Measurements from ENCODE around the gene RASSF8. TPM values are rescaled to one million over a fixed set of nuclear protein-coding genes. Genes with fewer than 3 reads are reported as not detected.

RASSF8 gene
- total and polyA plus RNA-seq, 2 of the 8 experiments (the other 6 are each of a cell fraction or from before 2014, with no cell fraction given): 6.4 to 46.7 TPM

DNA sequence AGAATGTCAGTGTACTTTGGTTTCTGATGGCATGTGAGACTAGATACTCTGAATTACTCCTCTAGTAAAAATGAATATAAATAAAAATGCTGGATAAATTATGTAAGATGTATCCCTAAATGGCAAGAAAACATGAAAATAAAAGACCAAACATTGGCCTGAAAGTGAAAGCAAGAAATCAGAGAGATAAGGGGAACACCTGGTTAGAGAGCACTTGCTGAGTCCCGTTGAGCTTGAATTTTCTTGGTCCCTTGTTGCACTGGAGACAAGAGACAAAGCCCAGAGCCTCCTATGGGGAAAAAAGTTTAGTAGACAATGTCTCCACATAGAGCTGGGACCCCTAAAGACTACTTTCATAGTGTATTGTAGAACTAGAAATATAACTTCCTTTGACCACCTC lies 23.9 kb downstream of the RASSF8 start:
- H3K79me2 ChIP-seq (ENCODE audit: control insufficient read depth in 1 of 2, insufficient read depth in 2 of 2, low read length in 2 of 2): peaks cover 3 to 96% of the 10 kb centered on the region in 2 experiments
- no peak overlapping the region for H2BK15ac ChIP-seq (ENCODE audit: low read length)
- no peak overlapping the region for H3K14ac ChIP-seq (ENCODE audit: insufficient read length)
- 13% methylated on average over 1 of the region's 1 CpG; no CpG with 5 or more reads in 1 of the 2 experiments for WGBS, 2 experiments (ENCODE audit: extremely low coverage in 1 of 2, insufficient coverage in 1 of 2, insufficient read length in 1 of 2, insufficient replicate concordance in 2 of 2, low coverage in 1 of 2, low lambda C conversion rate in 2 of 2, missing lambda C conversion rate in 1 of 2)
- H3K27me3 ChIP-seq (replicated peaks in 1 of 4; ENCODE audit: control insufficient read depth in 3 of 4, extremely low read depth in 1 of 4, insufficient read depth in 3 of 4, low read length in 3 of 4): no peaks in the 10 kb centered on the region
- H3K18ac ChIP-seq (ENCODE audit: extremely low read depth, low read length): no peak overlapping the region
- H3K4me3 ChIP-seq (ENCODE audit: extremely low read depth in 1 of 4, insufficient read depth in 2 of 4, low read depth in 3 of 4, low read length in 4 of 4): no peak overlapping the region
- H2AFZ ChIP-seq (ENCODE audit: low read length): no peak overlapping the region
- no peak overlapping the region for H2AK5ac ChIP-seq (ENCODE audit: low read depth, low read length)
- H3K4ac ChIP-seq (replicated peaks; ENCODE audit: insufficient read length, low read depth, low read length): no peak overlapping the region
- no peak overlapping the region for H2BK5ac ChIP-seq (ENCODE audit: low read depth, low read length)
- no peaks in the 10 kb centered on the region for H3K23me2 ChIP-seq (ENCODE audit: low read depth, low read length)
- no peak overlapping the region for H3K56ac ChIP-seq (replicated peaks; ENCODE audit: insufficient read length, low read depth, low read length)
- no peak overlapping the region for H2BK120ac ChIP-seq (replicated peaks; ENCODE audit: low read depth, low read length)
- no peak overlapping the region for H3K4me2 ChIP-seq (ENCODE audit: insufficient read depth in 1 of 2, low read depth in 2 of 2, low read length in 2 of 2)
- ChIA-PET POLR2A (ENCODE audit: partially characterized antibody) (interaction anchor here (1.1 kb wide), 1 partner anchor 22 kb away, joined by 3 read pairs; no protein-coding TSS in a partner anchor), CTCF (ENCODE audit: partially characterized antibody) (interaction anchor here (0.9 to 1.5 kb wide), 3 partner anchors 10 to 25 kb away, joined by 3 to 6 read pairs (median 3); no protein-coding TSS in a partner anchor)
- no peak for FAIRE-seq
- H3K36me3 ChIP-seq (ENCODE audit: control insufficient read depth in 2 of 4, insufficient read depth in 4 of 4, low read length in 3 of 4): no peaks in the 10 kb centered on the region
- H2BK20ac ChIP-seq (ENCODE audit: low read length): no peak overlapping the region
- no peak overlapping the region for H3K23ac ChIP-seq (ENCODE audit: insufficient read length)
- H4K5ac ChIP-seq (ENCODE audit: insufficient read length, low read depth, low read length): no peak overlapping the region
- no peak overlapping the region for H4K91ac ChIP-seq (replicated peaks; ENCODE audit: insufficient read length, low read length)
- peaks cover 0 to 2% of the 10 kb centered on the region in 2 experiments for H4K20me1 ChIP-seq (replicated peaks in 1 of 2; ENCODE audit: control insufficient read depth in 1 of 2, insufficient read depth in 2 of 2, low read length in 2 of 2)
- no peak overlapping the region for H2BK12ac ChIP-seq (ENCODE audit: low read depth, low read length)
- H3K4me1 ChIP-seq (replicated peaks in 1 of 4; ENCODE audit: control insufficient read depth in 3 of 4, insufficient read depth in 4 of 4, low read length in 3 of 4): peaks cover 2 to 19% (median 13%) of the 10 kb centered on the region in 4 experiments; a peak in 5 of 7 replicates
- no peak overlapping the region for H3K9ac ChIP-seq (replicated peaks in 1 of 4; ENCODE audit: extremely low read depth in 1 of 4, low read depth in 3 of 4, low read length in 3 of 4)
- no peak overlapping the region for H4K8ac ChIP-seq (ENCODE audit: extremely low read depth, insufficient read depth, low read length)
- DNase-seq (ENCODE audit: low read depth in 1 of 2, low spot score in 2 of 2): no peak
- peaks cover 9% of the 10 kb centered on the region for H3K79me1 ChIP-seq (ENCODE audit: low read depth, low read length)
- no peak overlapping the region for H3K27ac ChIP-seq (ENCODE audit: low read depth, low read length)
- no peaks in the 10 kb centered on the region for H3K9me3 ChIP-seq (ENCODE audit: insufficient read depth in 2 of 2, low read depth in 1 of 2, low read length in 1 of 2)
- TF ChIP-seq CBX5 (IDR thresholded peaks at IDR 0.05; ENCODE audit: low read depth, low read length) (no peak), NANOG (IDR thresholded peaks at IDR 0.05; ENCODE audit: insufficient read depth, low read depth, low read length, poor library complexity, severe bottlenecking) (no peak), CHD1 (IDR thresholded peaks at IDR 0.05; ENCODE audit: low read depth, low read length) (no peak), SIN3A (conservative IDR thresholded peaks at IDR 0.05 in 1 of 2, IDR thresholded peaks at IDR 0.05 in 1 of 2; ENCODE audit: low read depth in 1 of 2, low read length in 2 of 2) (no peak), SIX5 (IDR thresholded peaks at IDR 0.05; ENCODE audit: low read depth, low read length) (no peak)
- TF ChIP-seq, protein P1, sequence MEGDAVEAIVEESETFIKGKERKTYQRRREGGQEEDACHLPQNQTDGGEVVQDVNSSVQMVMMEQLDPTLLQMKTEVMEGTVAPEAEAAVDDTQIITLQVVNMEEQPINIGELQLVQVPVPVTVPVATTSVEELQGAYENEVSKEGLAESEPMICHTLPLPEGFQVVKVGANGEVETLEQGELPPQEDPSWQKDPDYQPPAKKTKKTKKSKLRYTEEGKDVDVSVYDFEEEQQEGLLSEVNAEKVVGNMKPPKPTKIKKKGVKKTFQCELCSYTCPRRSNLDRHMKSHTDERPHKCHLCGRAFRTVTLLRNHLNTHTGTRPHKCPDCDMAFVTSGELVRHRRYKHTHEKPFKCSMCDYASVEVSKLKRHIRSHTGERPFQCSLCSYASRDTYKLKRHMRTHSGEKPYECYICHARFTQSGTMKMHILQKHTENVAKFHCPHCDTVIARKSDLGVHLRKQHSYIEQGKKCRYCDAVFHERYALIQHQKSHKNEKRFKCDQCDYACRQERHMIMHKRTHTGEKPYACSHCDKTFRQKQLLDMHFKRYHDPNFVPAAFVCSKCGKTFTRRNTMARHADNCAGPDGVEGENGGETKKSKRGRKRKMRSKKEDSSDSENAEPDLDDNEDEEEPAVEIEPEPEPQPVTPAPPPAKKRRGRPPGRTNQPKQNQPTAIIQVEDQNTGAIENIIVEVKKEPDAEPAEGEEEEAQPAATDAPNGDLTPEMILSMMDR (IDR thresholded peaks at IDR 0.05; ENCODE audit: control extremely low read depth in 1 of 3, insufficient read depth in 1 of 3, low read depth in 1 of 3, low read length in 3 of 3): no peak
